K562 (cell line): Measurements from ENCODE around the gene NPFF. TPM values are rescaled to one million over a fixed set of nuclear protein-coding genes. Genes with fewer than 3 reads are reported as not detected.
A peak's percentile ranks its signal among the peaks of the same experiment; 100 is the strongest.

Experiments used
- ARID1B ChIP-seq: fragments of 450-650 bp; IDR thresholded peaks from 2 replicates; pipeline ENCODE4 v1.6.1; 2016; ENCODE audit warnings: antibody characterized with exemption, mild to moderate bottlenecking, inconsistent platforms
- CBX8 ChIP-seq: fragments of 200-600 bp; sonication (generic); IDR thresholded peaks from 2 replicates; pipeline ENCODE4 v1.6.1; 2012; ENCODE audit warnings: borderline replicate concordance, mixed run types, low read depth, mild to moderate bottlenecking, moderate library complexity, mixed read lengths, low read length, control low read depth, inconsistent platforms; ENCODE audit not compliant: poor library complexity, severe bottlenecking; ENCODE audit errors: extremely low read depth
- GTF2E2 ChIP-seq: fragments of 200-800 bp; sonication (Bioruptor generic); IDR thresholded peaks from 2 replicates; pipeline ENCODE4 v1.6.1; 2016; ENCODE audit warnings: missing genetic modification characterization, missing compliant biosample characterization
- HINFP ChIP-seq: fragments of 450-650 bp; conservative IDR thresholded peaks from 2 replicates; pipeline ENCODE4 v1.6.1; 2016; ENCODE audit warnings: missing genetic modification characterization, low read depth, mild to moderate bottlenecking, control low read depth, missing compliant biosample characterization
- HLTF ChIP-seq: fragments of 450-650 bp; IDR thresholded peaks from 2 replicates; pipeline ENCODE4 v1.6.1; 2016
- HNRNPK ChIP-seq: fragments of 200-400 bp; formaldehyde crosslinking; IDR thresholded peaks from one replicate; pipeline ENCODE4 v1.6.1; 2018; ENCODE audit warnings: mild to moderate bottlenecking, low read depth, low read length; ENCODE audit not compliant: poor library complexity, severe bottlenecking
- KAT2B ChIP-seq: IDR thresholded peaks from one replicate; pipeline ENCODE4 v1.6.1; 2012; ENCODE audit warnings: low read depth, mild to moderate bottlenecking, control low read depth, inconsistent platforms, low read length, moderate library complexity
- KAT7 ChIP-seq: sonication (generic); formaldehyde crosslinking; IDR thresholded peaks from 2 replicates; pipeline ENCODE4 v1.8.0; 2022; ENCODE audit warnings: missing genetic modification reagents, mild to moderate bottlenecking, borderline replicate concordance
- LARP7 ChIP-seq: fragments of 450-650 bp; IDR thresholded peaks from 2 replicates; pipeline ENCODE4 v1.6.1; 2016
- MAFK ChIP-seq: IDR thresholded peaks from 2 replicates; pipeline ENCODE4 v1.6.1; 2011; ENCODE audit warnings: low read length, improper control_type of control experiment
- MED1 ChIP-seq: sonication (generic); formaldehyde crosslinking; IDR thresholded peaks from 2 replicates; pipeline ENCODE4 v1.8.1; 2023; ENCODE audit warnings: missing genetic modification reagents, borderline replicate concordance
- MYC ChIP-seq, 2 experiments: fragments of 250-450 bp in 1 of 2; sonication (Bioruptor Pico) in 1 of 2; IDR thresholded peaks; 2 replicates each; pipeline versions ENCODE4 v1.5.1 to v1.6.1; 2012 to 2021; ENCODE audit warnings: low read depth in 2 of 2, borderline replicate concordance in 1 of 2, improper control_type of control experiment in 1 of 2, low read length in 1 of 2, mild to moderate bottlenecking in 1 of 2, moderate library complexity in 1 of 2
- NONO ChIP-seq, 2 experiments: fragments of 200-400 bp in 1 of 2; fragments of 450-650 bp in 1 of 2; formaldehyde crosslinking in 1 of 2; IDR thresholded peaks; 2 replicates each; pipeline ENCODE4 v1.6.1; 2017; ENCODE audit warnings: low read depth in 2 of 2, mild to moderate bottlenecking in 2 of 2, moderate library complexity in 2 of 2, low read length in 1 of 2
- PHF8 ChIP-seq: fragments of 200-600 bp; sonication (generic); IDR thresholded peaks from 2 replicates; pipeline ENCODE4 v1.6.1; 2012; ENCODE audit warnings: mixed run types, mild to moderate bottlenecking, inconsistent platforms, low read length, moderate library complexity, borderline replicate concordance
- PKNOX1 ChIP-seq: fragments of 450-650 bp; IDR thresholded peaks from 2 replicates; pipeline ENCODE4 v1.6.1; 2016
- SAFB2 ChIP-seq: fragments of 200-400 bp; formaldehyde crosslinking; IDR thresholded peaks from 2 replicates; pipeline ENCODE4 v1.6.1; 2018; ENCODE audit warnings: borderline replicate concordance, low read length, low read depth, moderate library complexity; ENCODE audit not compliant: severe bottlenecking
- SMARCA5 ChIP-seq: fragments of 450-650 bp; IDR thresholded peaks from 2 replicates; pipeline ENCODE4 v1.6.1; 2016
- SPI1 ChIP-seq: IDR thresholded peaks from 2 replicates; pipeline ENCODE4 v1.6.1; 2011; ENCODE audit warnings: low read depth, low read length, control low read depth, borderline replicate concordance
- TCF7 ChIP-seq: sonication (generic); IDR thresholded peaks from 2 replicates; pipeline ENCODE4 v1.6.1; 2016; ENCODE audit warnings: antibody characterized with exemption, borderline replicate concordance
- ZNF197 ChIP-seq: fragments of 200-800 bp; sonication (Bioruptor generic); IDR thresholded peaks from 2 replicates; pipeline ENCODE4 v1.6.1; 2016; ENCODE audit warnings: low read depth, missing genetic modification characterization, missing compliant biosample characterization
- ZNF354B ChIP-seq: fragments of 250-450 bp; sonication (Bioruptor Pico); IDR thresholded peaks from 2 replicates; pipeline ENCODE4 v1.4.0; 2020
- polyA plus RNA-seq, 8 experiments: library from polyadenylated mRNA; depleted of rRNA in 4 of 8; stranded (reverse) in 5 of 8; unstranded in 3 of 8; fragments of >200 nt; fragmentation: Nextera tagmentation in 2 of 8; fragmentation: Illumina TruSeq in 1 of 8; extraction: Ambion mirVana in 2 of 8; extraction: Trizol in 1 of 8; gene quantifications; 2 replicates each; pipeline versions ENCODE4 v1.2.1 to v1.2.3, GENCODE V29; 2011 to 2014; ENCODE audit warnings: inconsistent platforms in 1 of 8, missing spikeins in 1 of 8
- total RNA-seq, 7 experiments: library from RNA; depleted of rRNA in 6 of 7; stranded (reverse); fragments of >200 nt in 6 of 7; fragmentation: Illumina TruSeq in 2 of 7; extraction: Trizol in 2 of 7; gene quantifications; 2 replicates each; pipeline versions ENCODE4 v1.2.1 to v1.2.3, GENCODE V29; 2011 to 2021; ENCODE audit warnings: low replicate concordance in 1 of 7
- TF ChIP-seq, protein P1 (sequence below): fragments of 250-450 bp; sonication (Bioruptor Pico); IDR thresholded peaks from 2 replicates; pipeline ENCODE4 v1.8.0; 2021; ENCODE audit warnings: moderate library complexity, mild to moderate bottlenecking, inconsistent platforms
- TF ChIP-seq, protein P2 (sequence below): fragments of 250-450 bp; sonication (Bioruptor Pico); IDR thresholded peaks from 2 replicates; pipeline ENCODE4 v1.8.0; 2021; ENCODE audit warnings: borderline replicate concordance, mild to moderate bottlenecking, moderate library complexity; ENCODE audit not compliant: poor library complexity, severe bottlenecking
- TF ChIP-seq, protein P3 (sequence below): fragments of 250-450 bp; sonication (Bioruptor Pico); IDR thresholded peaks from 2 replicates; pipeline ENCODE4 v1.8.0; 2022; ENCODE audit warnings: moderate library complexity, mild to moderate bottlenecking, inconsistent platforms

The NPFF gene
- total and polyA plus RNA-seq, 9 of the 15 experiments (the other 6 are each of a cell fraction or from before 2014, with no cell fraction given): 0.15 to 1.2 (median 0.55) TPM; not detected in 6

DNA sequence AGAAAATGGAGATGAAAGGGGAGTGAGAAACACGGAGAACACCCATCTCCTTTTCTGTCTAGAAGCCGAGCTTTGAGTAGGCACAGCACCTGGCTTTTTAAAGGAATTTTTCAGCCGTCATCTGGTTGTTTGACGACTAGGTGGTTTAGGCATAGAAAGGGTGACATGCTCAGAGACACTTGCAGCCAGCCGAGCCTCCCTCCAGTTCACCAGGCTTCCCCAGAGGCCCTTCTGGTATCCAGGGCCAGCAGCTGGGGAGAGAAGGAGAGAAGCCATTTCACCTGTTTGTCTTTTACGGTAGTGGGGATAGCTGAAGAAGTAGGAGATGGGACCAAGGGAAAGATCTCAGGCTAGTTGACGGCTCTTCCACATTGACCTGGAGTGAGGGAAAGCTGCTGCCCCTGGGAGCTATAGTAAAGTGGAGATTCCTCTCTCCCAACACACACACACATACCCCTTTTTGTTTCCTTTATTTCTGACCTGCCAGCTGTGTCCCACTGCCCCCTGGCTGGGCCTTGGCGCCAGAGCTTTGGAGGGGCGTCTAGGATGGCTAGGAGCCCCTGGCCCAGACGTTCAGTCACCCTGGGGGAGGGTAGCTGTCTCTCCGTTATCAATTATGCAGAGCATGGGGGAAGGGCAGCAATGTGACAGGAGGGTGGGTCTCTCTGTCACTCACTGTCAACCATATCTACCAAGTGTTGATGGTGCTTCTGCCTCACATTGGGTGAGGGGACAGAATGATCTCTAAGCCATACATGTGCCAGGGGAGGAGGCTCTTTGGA, 13.5 kb downstream of the NPFF start (continued):
- TF ChIP-seq HINFP (tag) (no peak), HNRNPK (no peak), ARID1B (0 out of 2 replicates have a peak, but pooled peaks have one; percentile 30), MAFK (no peak), NONO (IDR thresholded peaks at IDR 0.05; ENCODE audit: low read depth in 2 of 2, low read length in 1 of 2) (no peak), SPI1 (no peak), PHF8 (no peak), ZNF354B (CRISPR knock-in tag) (no peak), KAT7 (CRISPR knock-in tag) (no peak), MYC (IDR thresholded peaks at IDR 0.05; ENCODE audit: low read depth, low read length) (no peak), MYC (CRISPR knock-in tag; IDR thresholded peaks at IDR 0.05; ENCODE audit: borderline replicate concordance, low read depth) (no peak), HLTF (no peak), SAFB2 (no peak), PKNOX1 (peak; percentile 95), LARP7 (no peak), SMARCA5 (no peak), ZNF197 (CRISPR knock-in tag) (no peak), KAT2B (no peak), CBX8 (no peak), TCF7 (no peak), MED1 (CRISPR knock-in tag) (no peak), GTF2E2 (tag) (0 out of 2 replicates have a peak, but pooled peaks have one; percentile 7)
- TF ChIP-seq, protein P1, sequence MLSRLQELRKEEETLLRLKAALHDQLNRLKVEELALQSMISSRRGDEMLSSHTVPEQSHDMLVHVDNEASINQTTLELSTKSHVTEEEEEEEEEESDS (CRISPR knock-in tag): no peak
- TF ChIP-seq, protein P2, sequence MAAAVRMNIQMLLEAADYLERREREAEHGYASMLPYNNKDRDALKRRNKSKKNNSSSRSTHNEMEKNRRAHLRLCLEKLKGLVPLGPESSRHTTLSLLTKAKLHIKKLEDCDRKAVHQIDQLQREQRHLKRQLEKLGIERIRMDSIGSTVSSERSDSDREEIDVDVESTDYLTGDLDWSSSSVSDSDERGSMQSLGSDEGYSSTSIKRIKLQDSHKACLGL (CRISPR knock-in tag): no peak
- TF ChIP-seq, protein P3, sequence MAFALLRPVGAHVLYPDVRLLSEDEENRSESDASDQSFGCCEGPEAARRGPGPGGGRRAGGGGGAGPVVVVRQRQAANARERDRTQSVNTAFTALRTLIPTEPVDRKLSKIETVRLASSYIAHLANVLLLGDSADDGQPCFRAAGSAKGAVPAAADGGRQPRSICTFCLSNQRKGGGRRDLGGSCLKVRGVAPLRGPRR (CRISPR knock-in tag): no peak
